ENCODE results near the gene MAPK8.
"Not testable (repeated sequence)": the region's sequence is repeated elsewhere in the genome, so short reads cannot be mapped to it uniquely, and the experiment has no call there.

The MAPK8 gene

GRCh38 chr10:48389846-48390557 lies 83.5 kb downstream of the MAPK8 start:
- no peak for DNase-seq

- no peak for DNase-seq
Measured at GRCh38 chr10:48390558-48390871, 84.0 kb downstream of the MAPK8 start.

- DNase-seq = no peak
Measured at GRCh38 chr10:48390933-48391845, 84.7 kb downstream of the MAPK8 start.

GRCh38 chr10:48391994-48392393 lies 85.5 kb downstream of the MAPK8 start:
- DNase-seq = no peak

- DNase-seq = no peak
Measured at GRCh38 chr10:48398261-48398660, 91.8 kb downstream of the MAPK8 start.

- DNase-seq = no peak
Measured at GRCh38 chr10:48399056-48399541, 92.6 kb downstream of the MAPK8 start.

GRCh38 chr10:48399551-48399950 lies 93.1 kb downstream of the MAPK8 start:
- no peak for DNase-seq

- no peak for DNase-seq
Measured at GRCh38 chr10:48400129-48400849, 93.8 kb downstream of the MAPK8 start.

- DNase-seq = no peak
Measured at GRCh38 chr10:48400850-48401220, 94.4 kb downstream of the MAPK8 start.

- DNase-seq = no peak
Measured at GRCh38 chr10:48404646-48405045, 98.2 kb downstream of the MAPK8 start.

GRCh38 chr10:48406204-48406603 lies 99.7 kb downstream of the MAPK8 start:
- no peak for DNase-seq

- no peak for DNase-seq
Measured at GRCh38 chr10:48406658-48407057, 100.2 kb downstream of the MAPK8 start.

GRCh38 chr10:48410503-48410902 lies 104.0 kb downstream of the MAPK8 start:
- no peak for DNase-seq

- no peak for DNase-seq
Measured at GRCh38 chr10:48411510-48411909, 105.0 kb downstream of the MAPK8 start.

GRCh38 chr10:48412081-48412480 lies 105.6 kb downstream of the MAPK8 start:
- DNase-seq = no peak

GRCh38 chr10:48412933-48413332 lies 106.5 kb downstream of the MAPK8 start:
- no peak for DNase-seq

GRCh38 chr10:48414160-48414559 lies 107.7 kb downstream of the MAPK8 start:
- no peak for DNase-seq

- no peak for DNase-seq
Measured at GRCh38 chr10:48414778-48415177, 108.3 kb downstream of the MAPK8 start.

GRCh38 chr10:48416584-48417232 lies 110.2 kb downstream of the MAPK8 start:
- no peak for DNase-seq

GRCh38 chr10:48417374-48417773 lies 110.9 kb downstream of the MAPK8 start:
- DNase-seq = no peak

- DNase-seq = no peak
Measured at GRCh38 chr10:48418189-48418788, 111.8 kb downstream of the MAPK8 start.

GRCh38 chr10:48419714-48420113 lies 113.2 kb downstream of the MAPK8 start:
- no peak for DNase-seq

- not testable (repeated sequence) for DNase-seq
Measured at GRCh38 chr10:48421862-48422261, 115.4 kb downstream of the MAPK8 start.

All from NCI-H1048 (cell line).